Uterus (tissue), 4 donors: ENCODE data around the gene EML6. TPM values are rescaled to one million over a fixed set of nuclear protein-coding genes. Genes with fewer than 3 reads are reported as not detected.

Experiments used
- DNase-seq, 2 donors: peaks; one replicate each; pipeline ENCODE4 v3.0.0-alpha.2; 2019 to 2020
- H3K27ac ChIP-seq, 2 donors: fragments of 200-600 bp; sonication (generic); 1 replicate in 1 of 2; 2 replicates in 1 of 2; pipeline ENCODE4 v1.5.1; 2016 to 2018
- H3K27me3 ChIP-seq, 2 donors: fragments of 200-600 bp; sonication (generic); one replicate each; pipeline ENCODE4 v1.5.1; 2018 to 2019; ENCODE audit warnings: control low read depth in 1 of 2
- H3K36me3 ChIP-seq, 2 donors: fragments of 200-600 bp; sonication (generic); one replicate each; pipeline ENCODE4 v1.5.1; 2019; ENCODE audit warnings: control low read depth in 1 of 2
- H3K4me1 ChIP-seq, 2 donors: fragments of 200-600 bp; sonication (generic); one replicate each; pipeline ENCODE4 v1.5.1; 2018 to 2019; ENCODE audit warnings: control low read depth in 1 of 2
- H3K4me3 ChIP-seq, 2 donors: fragments of 200-600 bp; sonication (generic); 1 replicate in 1 of 2; 2 replicates in 1 of 2; pipeline ENCODE4 v1.5.1; 2018 to 2019; ENCODE audit warnings: mild to moderate bottlenecking in 1 of 2
- H3K9me3 ChIP-seq, 2 donors: fragments of 200-600 bp; sonication (generic); one replicate each; pipeline ENCODE4 v1.5.1; 2019; ENCODE audit warnings: control low read depth in 1 of 2
- POLR2A ChIP-seq, 2 donors: fragments of 450-650 bp; IDR thresholded peaks; one replicate each; pipeline ENCODE4 v1.6.1; 2016; ENCODE audit warnings: antibody characterized with exemption in 2 of 2, mild to moderate bottlenecking in 1 of 2, moderate library complexity in 1 of 2
- intact Hi-C: fragments of 100-400 bp; cut with DNase I; formaldehyde crosslinking; loops from one replicate; pipeline ENCODE4 v1.15.1; 2023; ENCODE audit warnings: low total_unique reads
- total RNA-seq, 4 donors: library from RNA; depleted of rRNA in 3 of 4; stranded (reverse); fragments of >200 nt in 3 of 4; gene quantifications; one replicate each; pipeline versions ENCODE4 v1.1.0 to v1.2.4, GENCODE V29; 2014 to 2023
- TF ChIP-seq, protein P1 (sequence below), 4 experiments: fragments of 200-600 bp in 2 of 4; fragments of 450-650 bp in 2 of 4; sonication (generic) in 2 of 4; IDR thresholded peaks; one replicate each; pipeline ENCODE4 v1.5.1; 2016 to 2019; ENCODE audit warnings: antibody characterized with exemption in 4 of 4, mild to moderate bottlenecking in 2 of 4, moderate library complexity in 1 of 4
- donor health status: DM: yes; HTN: yes; CAD: no.

The EML6 gene
- total RNA-seq, 4 donors from 2014 or later = 0.26 to 2.4 (median 1.5) TPM

DNA sequence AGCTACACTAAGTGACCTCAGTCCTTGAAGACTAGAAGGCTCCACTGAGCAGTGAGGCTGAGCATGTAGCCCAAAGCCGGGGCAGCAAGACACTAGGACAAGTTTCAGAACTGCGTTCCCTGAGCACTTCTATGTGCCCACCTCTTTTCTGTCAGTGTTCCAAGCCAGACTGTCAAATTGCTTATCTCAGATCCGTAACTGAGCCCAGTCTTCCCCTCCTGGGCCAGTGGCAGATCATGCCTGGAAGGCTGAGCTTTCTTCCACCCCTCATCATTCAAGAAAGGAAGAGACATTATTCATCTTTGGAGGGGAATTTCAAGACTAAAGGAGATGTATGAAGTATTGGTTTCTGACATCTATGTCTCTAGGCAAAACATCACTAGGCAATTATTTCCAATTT, 49.8 kb downstream of the EML6 start:
- H3K4me1 ChIP-seq = no peaks in the 10 kb centered on the region
- no peak overlapping the region for H3K27ac ChIP-seq
- TF ChIP-seq POLR2A (IDR thresholded peaks at IDR 0.05) = no peak
- TF ChIP-seq, protein P1, sequence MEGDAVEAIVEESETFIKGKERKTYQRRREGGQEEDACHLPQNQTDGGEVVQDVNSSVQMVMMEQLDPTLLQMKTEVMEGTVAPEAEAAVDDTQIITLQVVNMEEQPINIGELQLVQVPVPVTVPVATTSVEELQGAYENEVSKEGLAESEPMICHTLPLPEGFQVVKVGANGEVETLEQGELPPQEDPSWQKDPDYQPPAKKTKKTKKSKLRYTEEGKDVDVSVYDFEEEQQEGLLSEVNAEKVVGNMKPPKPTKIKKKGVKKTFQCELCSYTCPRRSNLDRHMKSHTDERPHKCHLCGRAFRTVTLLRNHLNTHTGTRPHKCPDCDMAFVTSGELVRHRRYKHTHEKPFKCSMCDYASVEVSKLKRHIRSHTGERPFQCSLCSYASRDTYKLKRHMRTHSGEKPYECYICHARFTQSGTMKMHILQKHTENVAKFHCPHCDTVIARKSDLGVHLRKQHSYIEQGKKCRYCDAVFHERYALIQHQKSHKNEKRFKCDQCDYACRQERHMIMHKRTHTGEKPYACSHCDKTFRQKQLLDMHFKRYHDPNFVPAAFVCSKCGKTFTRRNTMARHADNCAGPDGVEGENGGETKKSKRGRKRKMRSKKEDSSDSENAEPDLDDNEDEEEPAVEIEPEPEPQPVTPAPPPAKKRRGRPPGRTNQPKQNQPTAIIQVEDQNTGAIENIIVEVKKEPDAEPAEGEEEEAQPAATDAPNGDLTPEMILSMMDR (IDR thresholded peaks at IDR 0.05) = no peak
- H3K36me3 ChIP-seq = no peaks in the 10 kb centered on the region
- intact Hi-C loops = no loop called here
- DNase-seq = no peak
- no peak overlapping the region for H3K4me3 ChIP-seq
- H3K27me3 ChIP-seq = no peaks in the 10 kb centered on the region
- H3K9me3 ChIP-seq = no peaks in the 10 kb centered on the region

DNA sequence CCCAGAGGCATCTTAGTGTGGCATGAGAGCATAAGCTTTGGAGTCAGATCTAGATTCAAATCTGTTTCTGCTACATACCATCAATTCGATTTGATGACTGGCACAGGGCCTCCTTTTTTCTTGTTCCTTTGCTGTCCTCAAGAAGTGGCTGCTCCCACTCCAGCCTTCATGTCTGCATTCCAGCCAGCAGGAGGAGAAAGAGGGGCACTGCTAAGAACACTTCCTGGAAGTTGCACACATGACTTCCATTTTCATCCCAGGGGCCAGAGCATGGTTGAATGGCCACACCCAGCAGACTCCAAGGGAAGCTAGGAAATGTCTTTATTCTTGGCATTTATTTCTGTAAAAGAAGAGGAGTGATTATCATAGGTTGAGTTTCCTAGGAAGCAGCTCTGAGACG, 50.4 kb downstream of the EML6 start:
- Histone ChIP-seq H3K36me3 (no peaks in the 10 kb centered on the region), H3K27ac (no peak overlapping the region), H3K4me1 (no peaks in the 10 kb centered on the region), H3K4me3 (no peak overlapping the region), H3K27me3 (no peaks in the 10 kb centered on the region), H3K9me3 (no peaks in the 10 kb centered on the region)
- TF ChIP-seq, protein P1 (IDR thresholded peaks at IDR 0.05) = no peak
- TF ChIP-seq POLR2A (IDR thresholded peaks at IDR 0.05) = no peak
- intact Hi-C loops = no loop called here
- no peak for DNase-seq

DNA sequence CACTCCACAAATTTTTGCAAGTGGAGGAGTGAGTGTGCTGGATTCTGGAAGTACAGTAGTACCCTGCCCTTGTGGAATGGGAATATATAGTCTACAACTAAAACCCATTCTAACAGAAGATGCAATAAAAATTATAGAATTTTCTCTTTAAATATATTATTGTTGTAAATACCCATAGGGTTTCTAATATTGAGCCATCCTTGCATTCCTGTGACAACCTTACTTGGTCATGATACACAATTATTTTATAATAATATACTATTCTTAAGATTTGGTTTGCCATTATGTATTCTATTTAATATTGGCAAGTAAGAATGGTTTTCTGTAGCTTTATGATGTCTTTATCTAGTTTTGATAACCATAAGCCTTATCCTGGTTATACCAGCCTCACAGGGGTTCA, 52.2 kb downstream of the EML6 start:
- Histone ChIP-seq H3K9me3 (no peaks in the 10 kb centered on the region), H3K4me3 (no peak overlapping the region), H3K27ac (no peak overlapping the region), H3K27me3 (no peaks in the 10 kb centered on the region), H3K36me3 (no peaks in the 10 kb centered on the region), H3K4me1 (no peaks in the 10 kb centered on the region)
- intact Hi-C loops = no loop called here
- TF ChIP-seq, protein P1 (IDR thresholded peaks at IDR 0.05) = no peak
- no peak for DNase-seq

DNA sequence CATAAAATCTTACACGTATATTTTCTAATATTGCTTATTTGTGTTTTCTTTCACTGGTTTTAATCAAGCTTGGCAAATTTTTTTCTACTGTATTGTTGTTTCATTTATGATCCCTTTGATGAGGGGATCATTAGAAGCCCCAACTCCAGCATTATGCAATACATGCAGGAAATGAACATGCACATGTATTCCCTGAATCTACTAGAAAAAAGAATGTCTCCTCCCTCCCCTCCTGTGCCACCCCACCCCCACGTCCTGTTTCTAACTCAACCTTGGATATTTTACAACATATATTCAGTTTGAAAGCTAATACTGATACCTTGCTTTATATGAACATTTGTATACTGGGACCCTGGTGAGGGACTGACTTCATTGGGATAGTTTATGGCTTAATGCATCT, 53.0 kb downstream of the EML6 start:
- Histone ChIP-seq H3K27ac (no peak overlapping the region), H3K36me3 (no peaks in the 10 kb centered on the region), H3K27me3 (no peaks in the 10 kb centered on the region), H3K4me1 (no peaks in the 10 kb centered on the region), H3K9me3 (no peaks in the 10 kb centered on the region), H3K4me3 (no peak overlapping the region)
- TF ChIP-seq, protein P1 (IDR thresholded peaks at IDR 0.05) = no peak
- no peak for TF ChIP-seq POLR2A (IDR thresholded peaks at IDR 0.05)
- intact Hi-C loops = no loop called here
- no peak for DNase-seq

DNA sequence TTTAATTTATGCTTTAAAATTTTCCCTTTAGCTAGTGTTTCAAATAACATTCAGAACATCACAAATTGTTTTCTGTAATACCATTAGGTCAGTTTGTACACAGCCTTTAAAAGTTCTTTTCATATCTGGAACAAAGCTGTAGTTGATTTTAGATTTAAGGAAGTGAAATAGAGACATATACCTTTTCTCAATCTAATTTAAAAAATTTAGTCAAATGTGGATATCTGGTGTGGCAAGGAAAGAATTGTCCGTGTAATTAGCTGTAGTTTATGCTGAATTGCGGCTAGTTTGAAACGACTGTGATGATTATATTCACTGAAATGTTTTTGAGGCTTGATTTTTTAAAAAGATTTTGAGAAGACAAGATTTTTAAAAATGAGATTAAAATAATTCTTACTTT, 59.9 kb downstream of the EML6 start:
- H3K4me3 ChIP-seq = no peak overlapping the region
- H3K4me1 ChIP-seq = no peaks in the 10 kb centered on the region
- intact Hi-C loops = no loop called here
- TF ChIP-seq, protein P1 (IDR thresholded peaks at IDR 0.05) = no peak
- TF ChIP-seq POLR2A (IDR thresholded peaks at IDR 0.05) = no peak
- DNase-seq = no peak
- H3K36me3 ChIP-seq = no peaks in the 10 kb centered on the region
- H3K9me3 ChIP-seq = no peaks in the 10 kb centered on the region
- H3K27me3 ChIP-seq = no peaks in the 10 kb centered on the region
- no peak overlapping the region for H3K27ac ChIP-seq
